H7 (cell line): Measurements from ENCODE around the gene STARD6. TPM values are rescaled to one million over a fixed set of nuclear protein-coding genes. Genes with fewer than 3 reads are reported as not detected.
"Not testable (repeated sequence)": the region's sequence is repeated elsewhere in the genome, so short reads cannot be mapped to it uniquely, and the experiment has no call there.

Experiments used
- DNase-seq: peaks from one replicate; pipeline ENCODE4 v3.0.0; 2012
- H3K27me3 ChIP-seq: 2 replicates; pipeline ENCODE4 v1.6.0; 2011; ENCODE audit warnings: mild to moderate bottlenecking, low read length; ENCODE audit not compliant: control insufficient read depth, insufficient read depth
- H3K36me3 ChIP-seq: replicated peaks from 2 replicates; pipeline ENCODE4 v1.5.1; 2011; ENCODE audit warnings: low read length; ENCODE audit not compliant: control insufficient read depth, insufficient read depth
- H3K4me3 ChIP-seq: 2 replicates; pipeline ENCODE4 v1.5.1; 2011; ENCODE audit warnings: low read depth, mild to moderate bottlenecking, control low read depth, low read length, moderate library complexity; ENCODE audit not compliant: insufficient read depth
- total RNA-seq: library from RNA; depleted of rRNA; stranded (reverse); fragments of >200 nt; shearing (Covaris generic); gene quantifications from 2 replicates; pipeline ENCODE4 v1.2.3, GENCODE V29; 2014

The STARD6 gene
- total RNA-seq, 1 experiment from 2014 or later, result not detected

GRCh38 chr18:54316071-54316820, 41.4 kb downstream of the STARD6 start:
- no peak for DNase-seq

GRCh38 chr18:54309564-54309963, 48.1 kb downstream of the STARD6 start:
- H3K4me3 ChIP-seq, DNase-seq, H3K36me3 ChIP-seq, H3K27me3 ChIP-seq: not testable (repeated sequence)

More at GRCh38 chr18:54316071-54316820, 41.4 kb downstream of the STARD6 start:
- no peaks in the 10 kb centered on the region for H3K36me3 ChIP-seq
- no peak overlapping the region for H3K4me3 ChIP-seq
- no peaks in the 10 kb centered on the region for H3K27me3 ChIP-seq

- Histone ChIP-seq H3K27me3 (no peaks in the 10 kb centered on the region), H3K36me3 (no peaks in the 10 kb centered on the region), H3K4me3 (no peak overlapping the region)
- DNase-seq, result no peak
These were observed 54.2 kb downstream of the STARD6 start for GRCh38 chr18:54303408-54303807.

- not testable (repeated sequence) for H3K4me3 ChIP-seq, H3K27me3 ChIP-seq
These were observed 58.7 kb downstream of the STARD6 start for GRCh38 chr18:54298991-54299390.

GRCh38 chr18:54296062-54296461, 61.6 kb downstream of the STARD6 start:
- Histone ChIP-seq H3K4me3 (no peak overlapping the region), H3K36me3 (peaks cover 1% of the 10 kb centered on the region), H3K27me3 (no peaks in the 10 kb centered on the region)
- no peak for DNase-seq

More at GRCh38 chr18:54298991-54299390, 58.7 kb downstream of the STARD6 start:
- not testable (repeated sequence) for H3K36me3 ChIP-seq, DNase-seq

GRCh38 chr18:54294274-54294673, 63.4 kb downstream of the STARD6 start:
- no peaks in the 10 kb centered on the region for H3K27me3 ChIP-seq
- DNase-seq, result no peak
- H3K4me3 ChIP-seq, result no peak overlapping the region
- peaks cover 1% of the 10 kb centered on the region for H3K36me3 ChIP-seq

GRCh38 chr18:54284981-54285785, 72.5 kb downstream of the STARD6 start:
- H3K4me3 ChIP-seq, result no peak overlapping the region
- no peak for DNase-seq
- H3K27me3 ChIP-seq, result no peaks in the 10 kb centered on the region
- H3K36me3 ChIP-seq, result peaks cover 9% of the 10 kb centered on the region

GRCh38 chr18:54284535-54284934, 73.1 kb downstream of the STARD6 start:
- H3K36me3 ChIP-seq, result peaks cover 10% of the 10 kb centered on the region
- no peaks in the 10 kb centered on the region for H3K27me3 ChIP-seq
- no peak overlapping the region for H3K4me3 ChIP-seq
- no peak for DNase-seq

- H3K4me3 ChIP-seq, result no peak overlapping the region
- H3K36me3 ChIP-seq, result peaks cover 6% of the 10 kb centered on the region
- DNase-seq, result peak; percentile 6
- no peaks in the 10 kb centered on the region for H3K27me3 ChIP-seq
These were observed 77.5 kb downstream of the STARD6 start for GRCh38 chr18:54280220-54280569.

- peaks cover 7% of the 10 kb centered on the region for H3K36me3 ChIP-seq
These were observed 78.0 kb downstream of the STARD6 start for GRCh38 chr18:54279477-54280219.

GRCh38 chr18:54278615-54279014, 79.0 kb downstream of the STARD6 start:
- peaks cover 4% of the 10 kb centered on the region for H3K36me3 ChIP-seq
- H3K27me3 ChIP-seq, result no peaks in the 10 kb centered on the region
- no peak overlapping the region for H3K4me3 ChIP-seq
- no peak for DNase-seq

More at GRCh38 chr18:54279477-54280219, 78.0 kb downstream of the STARD6 start:
- H3K4me3 ChIP-seq, result no peak overlapping the region
- no peak for DNase-seq
- H3K27me3 ChIP-seq, result no peaks in the 10 kb centered on the region

GRCh38 chr18:54277899-54278298, 79.8 kb downstream of the STARD6 start:
- DNase-seq, result no peak
- no peaks in the 10 kb centered on the region for H3K27me3 ChIP-seq
- no peak overlapping the region for H3K4me3 ChIP-seq
- peaks cover 4% of the 10 kb centered on the region for H3K36me3 ChIP-seq
